ENCODE results near the gene ABRAXAS1.

ABRAXAS1 gene

DNA sequence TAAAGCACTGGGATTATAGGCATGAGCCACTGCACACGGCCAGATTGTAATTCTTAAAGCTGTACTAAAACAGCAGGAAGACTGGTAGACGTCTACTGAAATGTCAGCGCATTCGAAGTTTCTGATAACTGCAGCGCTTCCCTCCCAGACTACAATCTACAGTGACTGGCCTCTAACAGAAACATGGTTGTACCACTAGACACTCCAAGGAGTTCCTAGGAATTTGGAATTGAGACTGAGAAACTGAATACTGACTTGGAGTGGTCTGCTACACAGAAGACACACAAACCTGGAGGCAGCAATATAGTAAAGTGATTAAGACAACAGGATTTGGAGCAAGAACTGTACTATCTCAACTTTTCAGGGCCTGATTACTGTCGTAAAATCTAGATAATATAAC lies 30.2 kb downstream of the ABRAXAS1 start:
- DNase-seq, result no peak

DNA sequence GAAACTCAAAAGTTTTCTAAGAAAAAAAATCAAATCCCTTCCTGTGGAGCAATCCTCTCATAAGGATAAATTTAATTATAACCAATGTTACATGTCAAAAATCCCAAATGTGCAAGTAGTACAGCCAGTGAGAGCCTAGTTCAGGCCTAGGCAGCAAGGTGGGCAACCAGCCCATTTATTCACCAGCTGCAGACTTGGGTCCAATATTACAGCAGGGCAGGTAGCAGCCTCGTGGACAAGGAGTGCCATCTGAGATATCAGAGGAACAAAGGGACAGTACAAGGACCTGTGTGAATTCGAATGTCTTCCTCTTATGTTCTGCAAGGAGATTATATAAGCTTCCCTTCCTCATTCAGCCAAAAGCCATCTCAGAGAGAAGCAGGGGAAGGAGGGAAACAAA lies 35.9 kb downstream of the ABRAXAS1 start:
- no peak for DNase-seq

- DNase-seq, result no peak
Observed at GRCh38 chr4:83440899-83441298, 44.0 kb downstream of the ABRAXAS1 start.

DNA sequence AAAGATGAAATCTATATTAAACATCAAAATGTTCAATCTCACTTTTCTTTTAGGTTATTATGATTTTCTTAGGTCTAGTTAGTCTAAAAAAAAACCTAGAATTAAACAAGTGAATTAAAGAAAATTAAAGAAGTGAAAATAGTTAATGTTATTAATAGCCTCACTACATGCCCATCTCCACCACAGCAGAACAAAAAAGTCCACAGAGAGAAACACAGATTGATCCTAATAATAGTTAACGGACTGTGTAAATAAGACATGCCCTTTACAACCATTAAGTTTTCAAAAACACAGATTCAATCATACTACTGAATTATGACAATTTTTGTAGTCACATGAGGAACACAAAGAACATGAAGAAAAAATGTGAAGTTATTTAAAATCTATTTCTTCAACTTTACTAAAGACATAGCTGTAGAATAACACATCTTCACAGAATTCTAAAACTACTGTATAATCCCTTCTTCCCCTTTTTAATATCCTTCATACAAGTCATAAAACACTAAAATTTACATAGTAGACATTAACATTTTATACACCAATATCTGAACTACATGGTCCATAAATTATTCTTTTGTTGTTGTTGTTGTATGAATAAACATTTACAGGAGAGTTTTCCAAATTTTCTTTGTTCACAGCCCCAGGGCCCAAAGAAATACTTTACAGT lies 44.6 kb downstream of the ABRAXAS1 start:
- no peak for DNase-seq

- DNase-seq, result no peak
Observed at GRCh38 chr4:83438719-83439118, 46.2 kb downstream of the ABRAXAS1 start.

- no peak for DNase-seq
Observed at GRCh38 chr4:83436680-83437079, 48.2 kb downstream of the ABRAXAS1 start.

DNA sequence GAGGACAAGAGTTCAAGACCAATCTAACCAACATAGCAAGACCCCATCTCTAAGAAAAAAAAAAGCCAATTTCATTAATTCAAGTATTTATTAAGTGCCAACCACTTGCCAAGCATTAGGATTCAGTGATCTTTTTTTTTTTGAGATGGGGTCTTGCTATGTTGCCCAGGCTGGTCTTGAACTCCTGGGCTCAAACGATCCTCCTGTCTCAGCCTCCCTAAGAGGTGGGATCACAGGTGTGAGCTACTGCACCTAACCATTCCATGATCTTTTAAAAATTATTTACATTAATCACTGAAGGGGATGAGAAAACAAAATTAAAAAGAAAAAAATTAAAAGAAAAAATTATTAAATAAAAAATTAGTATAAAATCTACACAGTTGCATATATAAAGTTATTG lies 53.7 kb downstream of the ABRAXAS1 start:
- DNase-seq, result no peak

- DNase-seq, result no peak
Observed at GRCh38 chr4:83418211-83418610, 66.7 kb downstream of the ABRAXAS1 start.

DNA sequence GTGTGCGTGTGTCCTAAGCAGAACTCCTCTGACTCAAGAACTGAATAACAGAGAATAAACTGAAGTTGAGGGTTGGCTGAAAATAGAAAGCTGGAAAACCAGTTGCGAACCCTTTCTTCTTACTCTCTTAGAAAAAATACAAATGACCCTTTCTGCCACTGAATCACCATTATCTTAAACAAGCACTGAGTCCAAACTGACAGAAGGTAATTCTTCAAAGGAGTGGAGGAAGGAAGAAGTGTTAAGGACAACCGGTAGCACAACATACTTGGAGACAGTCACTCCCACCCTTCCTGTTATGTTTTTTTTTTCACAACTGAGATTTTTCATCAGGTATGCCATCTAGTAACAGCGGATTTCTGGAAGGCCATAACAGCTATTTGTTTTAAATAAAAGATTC lies 67.3 kb downstream of the ABRAXAS1 start:
- no peak for DNase-seq

- no peak for DNase-seq
Observed at GRCh38 chr4:83413676-83414075, 71.2 kb downstream of the ABRAXAS1 start.
